ENCODE measurements around the gene TRAK2. TPM values are rescaled to one million over a fixed set of nuclear protein-coding genes. Genes with fewer than 3 reads are reported as not detected.
A peak's percentile ranks its signal among the peaks of the same experiment; 100 is the strongest.
"Not testable (repeated sequence)": the region's sequence is repeated elsewhere in the genome, so short reads cannot be mapped to it uniquely, and the experiment has no call there.

TRAK2 gene, protein sequence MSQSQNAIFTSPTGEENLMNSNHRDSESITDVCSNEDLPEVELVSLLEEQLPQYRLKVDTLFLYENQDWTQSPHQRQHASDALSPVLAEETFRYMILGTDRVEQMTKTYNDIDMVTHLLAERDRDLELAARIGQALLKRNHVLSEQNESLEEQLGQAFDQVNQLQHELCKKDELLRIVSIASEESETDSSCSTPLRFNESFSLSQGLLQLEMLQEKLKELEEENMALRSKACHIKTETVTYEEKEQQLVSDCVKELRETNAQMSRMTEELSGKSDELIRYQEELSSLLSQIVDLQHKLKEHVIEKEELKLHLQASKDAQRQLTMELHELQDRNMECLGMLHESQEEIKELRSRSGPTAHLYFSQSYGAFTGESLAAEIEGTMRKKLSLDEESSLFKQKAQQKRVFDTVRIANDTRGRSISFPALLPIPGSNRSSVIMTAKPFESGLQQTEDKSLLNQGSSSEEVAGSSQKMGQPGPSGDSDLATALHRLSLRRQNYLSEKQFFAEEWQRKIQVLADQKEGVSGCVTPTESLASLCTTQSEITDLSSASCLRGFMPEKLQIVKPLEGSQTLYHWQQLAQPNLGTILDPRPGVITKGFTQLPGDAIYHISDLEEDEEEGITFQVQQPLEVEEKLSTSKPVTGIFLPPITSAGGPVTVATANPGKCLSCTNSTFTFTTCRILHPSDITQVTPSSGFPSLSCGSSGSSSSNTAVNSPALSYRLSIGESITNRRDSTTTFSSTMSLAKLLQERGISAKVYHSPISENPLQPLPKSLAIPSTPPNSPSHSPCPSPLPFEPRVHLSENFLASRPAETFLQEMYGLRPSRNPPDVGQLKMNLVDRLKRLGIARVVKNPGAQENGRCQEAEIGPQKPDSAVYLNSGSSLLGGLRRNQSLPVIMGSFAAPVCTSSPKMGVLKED
- 53.8 TPM for total RNA-seq

DNA sequence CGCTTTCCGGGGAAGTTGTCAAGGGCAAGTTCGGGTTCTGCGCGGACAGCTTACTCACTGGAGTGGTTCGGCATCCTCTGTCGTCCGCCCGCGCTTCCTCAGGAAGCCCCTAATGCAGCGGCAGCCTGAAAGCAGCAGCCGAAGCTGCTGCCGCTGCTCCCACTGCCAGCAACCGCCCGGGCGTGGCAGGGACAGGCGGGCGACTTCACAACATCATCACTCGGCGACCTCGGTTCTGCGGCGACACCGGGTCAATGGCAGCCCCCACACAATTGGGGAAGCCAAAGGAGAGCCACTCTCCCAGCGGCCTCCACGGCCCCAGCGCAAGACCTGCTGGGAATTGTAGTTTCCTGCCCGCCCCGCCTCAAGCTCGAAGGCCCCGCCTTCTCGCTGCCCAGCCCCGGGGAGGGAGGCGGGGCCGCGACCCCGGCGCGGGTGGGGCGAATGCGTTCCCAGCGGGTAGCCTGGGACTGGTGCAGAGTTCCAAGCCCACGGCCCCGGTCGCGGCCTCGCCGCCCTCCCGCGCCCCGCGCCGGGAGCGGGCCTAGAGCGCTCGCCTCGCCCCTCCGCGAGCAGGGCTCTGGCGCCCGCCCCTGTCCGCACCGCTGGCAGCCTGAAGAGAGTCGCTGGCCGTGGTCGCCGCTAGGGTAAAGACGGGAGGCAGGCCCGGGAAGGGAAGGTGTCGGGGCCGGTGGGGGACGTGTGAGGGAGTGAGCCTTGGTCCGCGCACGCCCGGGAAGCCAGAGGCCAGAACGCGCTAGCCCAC lies at the start of gene TRAK2, which contains the start of gene STRADB:
TRAK2 (minus strand) TSS at position 167 of the 766 bp plus-strand sequence. CDS start 30,951 bp downstream, outside the sequence.
STRADB (plus strand) TSS at position 449 of the 766 bp plus-strand sequence. CDS start 3,101 bp downstream, outside the sequence.
- FAIRE-seq, result no peak
- peak; percentile 95 for DNase-seq (ENCODE audit: low spot score in 2 of 2)

DNA sequence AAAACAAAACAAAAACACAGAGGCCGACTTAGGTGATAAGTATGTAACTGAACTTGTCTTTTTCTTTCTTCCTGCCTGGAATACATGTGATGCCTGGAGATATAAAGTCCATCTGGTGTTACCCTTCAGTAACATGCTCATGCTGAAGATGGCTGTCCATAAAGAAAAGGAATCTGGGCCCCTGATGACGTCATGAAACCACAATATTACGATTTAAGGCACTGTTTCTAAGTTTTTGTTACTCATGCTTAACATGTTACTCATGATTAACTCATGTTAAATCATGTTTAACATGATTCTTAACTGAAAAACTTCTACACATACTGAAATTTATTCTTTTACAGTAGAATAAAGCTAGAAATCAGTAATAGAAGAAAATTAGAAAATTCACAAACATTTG lies 49.3 kb upstream of the TRAK2 start:
- DNase-seq (ENCODE audit: low spot score in 2 of 2), result no peak
- peak; percentile 42 for FAIRE-seq

DNA sequence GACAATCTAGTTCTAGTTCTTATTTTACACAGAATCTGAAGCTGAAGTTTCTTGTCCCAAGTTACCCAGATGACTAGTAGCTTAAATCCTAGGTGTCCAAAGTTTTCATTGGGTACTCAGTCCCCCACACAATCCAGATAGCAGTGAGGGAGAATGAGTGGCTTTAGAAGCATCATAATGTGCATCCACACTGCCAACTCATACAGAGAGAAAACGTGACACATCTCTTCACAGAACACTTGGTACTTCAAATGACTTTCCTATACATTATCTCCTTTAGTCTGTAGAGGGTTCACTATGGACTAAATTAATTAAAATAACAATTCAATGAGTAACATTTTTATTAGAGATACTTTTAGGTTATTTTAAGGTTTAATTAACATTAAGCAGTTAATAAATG lies 45.5 kb upstream of the TRAK2 start:
- DNase-seq (ENCODE audit: low spot score in 2 of 2) (no peak), FAIRE-seq (no peak)

DNA sequence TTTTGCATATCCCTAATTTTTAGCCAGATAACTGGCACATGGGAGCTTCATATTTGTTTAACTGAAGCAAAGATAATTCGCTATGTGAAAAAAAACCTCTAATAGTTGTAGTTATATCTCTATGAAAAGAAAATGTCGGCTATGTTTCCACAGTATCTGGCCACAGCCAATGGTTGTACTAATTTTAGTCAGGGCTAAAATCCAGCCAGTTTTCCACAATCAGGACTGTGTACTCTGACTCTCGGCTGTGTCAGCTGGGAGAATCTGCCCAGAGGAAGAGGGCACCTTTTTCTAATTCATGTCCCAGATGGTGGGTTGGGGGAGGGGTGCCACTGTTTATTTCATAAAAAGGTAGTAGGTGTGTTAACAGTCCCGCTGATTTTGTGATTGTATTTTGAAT lies 39.0 kb upstream of the TRAK2 start:
- DNase-seq (ENCODE audit: low spot score in 2 of 2) (no peak), FAIRE-seq (no peak)

DNA sequence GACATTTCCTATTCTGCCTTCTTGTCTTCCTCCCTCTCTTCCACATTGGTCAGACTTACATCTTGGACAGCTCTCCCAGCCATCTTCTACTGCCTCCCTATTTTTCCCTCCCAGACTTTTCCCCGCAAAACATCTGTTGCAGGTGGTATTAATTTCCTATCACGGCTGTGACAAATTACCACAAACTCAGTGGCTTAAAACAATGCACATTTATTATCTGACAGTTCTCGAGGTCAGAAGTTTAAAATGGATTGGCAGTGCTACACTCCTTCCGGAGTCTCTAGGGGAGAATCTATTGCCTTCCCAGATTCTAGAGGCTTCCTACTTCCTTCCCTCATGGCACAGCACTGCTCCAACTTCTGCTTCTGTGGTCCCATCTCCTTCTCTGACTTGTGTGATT lies 33.5 kb upstream of the TRAK2 start:
- DNase-seq (ENCODE audit: low spot score in 2 of 2), result no peak
- no peak for FAIRE-seq

DNA sequence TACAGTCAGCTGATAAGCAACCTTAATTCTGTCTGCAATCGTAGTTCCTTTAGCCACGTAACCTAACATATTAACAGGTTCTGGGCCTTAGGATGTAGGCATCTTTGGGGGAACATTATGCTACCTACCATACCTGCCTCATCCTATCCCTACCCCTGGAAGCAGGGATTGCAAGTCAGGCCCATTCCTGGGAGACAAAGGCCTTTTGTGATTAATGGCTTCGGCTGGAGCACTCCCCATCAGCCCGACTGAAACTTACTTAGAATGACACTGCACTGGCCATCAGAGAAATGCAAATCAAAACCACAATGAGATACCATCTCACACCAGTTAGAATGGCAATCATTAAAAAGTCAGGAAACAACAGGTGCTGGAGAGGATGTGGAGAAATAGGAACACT lies 32.5 kb upstream of the TRAK2 start:
- FAIRE-seq; DNase-seq (ENCODE audit: low spot score in 2 of 2): not testable (repeated sequence)

DNA sequence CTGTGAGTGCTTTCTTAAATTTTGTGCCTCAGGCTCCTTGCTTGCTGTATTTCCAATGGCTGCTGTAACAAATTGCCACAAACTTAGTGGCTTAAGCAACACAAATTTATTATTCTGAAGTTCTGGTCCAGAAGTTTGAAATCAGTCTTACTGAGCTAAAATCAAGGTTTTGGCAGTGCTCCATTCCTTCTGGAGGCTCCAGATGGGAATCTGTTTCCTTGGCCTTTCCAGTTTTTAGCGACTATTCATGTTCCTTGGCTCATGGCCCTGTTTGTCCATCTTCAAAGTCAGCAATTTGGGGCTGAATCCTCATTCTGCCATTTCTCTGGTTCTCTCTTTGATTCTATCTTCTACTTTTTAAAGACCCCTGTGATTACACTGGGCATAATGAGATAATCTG lies 32.1 kb upstream of the TRAK2 start:
- no peak for FAIRE-seq
- no peak for DNase-seq (ENCODE audit: low spot score in 2 of 2)

DNA sequence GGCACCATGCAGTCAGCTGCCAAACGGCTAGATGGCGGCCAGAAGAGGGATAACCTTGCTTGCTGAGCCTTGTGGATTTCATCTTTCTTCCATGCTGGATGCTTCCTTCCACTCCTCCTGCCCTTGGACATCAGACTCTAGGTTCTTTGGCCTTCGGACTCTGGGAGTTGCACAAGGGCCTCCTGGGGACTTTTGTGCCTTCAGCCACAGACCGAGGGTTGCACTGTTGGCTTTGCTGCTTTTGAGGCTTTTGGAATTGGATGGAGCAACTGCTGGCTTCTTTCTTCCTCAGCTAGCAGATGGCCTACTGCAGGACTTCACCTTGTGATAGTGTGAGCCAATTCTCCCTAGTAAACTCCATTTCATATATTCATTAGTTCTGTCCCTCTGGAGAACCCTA lies 31.3 kb upstream of the TRAK2 start:
- no peak for FAIRE-seq

DNA sequence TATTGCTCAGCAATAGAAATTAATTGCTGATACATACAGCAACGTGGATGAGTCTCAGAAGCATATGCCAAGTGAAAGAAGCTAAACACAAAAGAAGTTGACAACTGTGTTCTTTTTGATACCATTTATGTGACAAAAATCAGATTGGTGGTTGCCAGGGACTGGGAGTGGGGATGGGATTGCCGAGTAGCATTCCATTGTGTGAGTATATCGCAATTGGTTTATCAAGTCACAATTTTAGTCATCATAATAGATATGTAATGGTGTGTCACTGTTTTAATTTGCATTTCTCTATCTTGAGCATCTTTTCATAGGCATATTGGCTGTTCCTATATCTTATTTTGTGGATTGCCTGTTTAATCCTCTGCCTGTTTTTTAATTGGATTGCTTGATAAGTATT lies 21.2 kb upstream of the TRAK2 start:
- FAIRE-seq (no peak), DNase-seq (ENCODE audit: low spot score in 2 of 2) (no peak)

More for the DNA sequence above, 31.3 kb upstream of the TRAK2 start:
- no peak for DNase-seq (ENCODE audit: low spot score in 2 of 2)

DNA sequence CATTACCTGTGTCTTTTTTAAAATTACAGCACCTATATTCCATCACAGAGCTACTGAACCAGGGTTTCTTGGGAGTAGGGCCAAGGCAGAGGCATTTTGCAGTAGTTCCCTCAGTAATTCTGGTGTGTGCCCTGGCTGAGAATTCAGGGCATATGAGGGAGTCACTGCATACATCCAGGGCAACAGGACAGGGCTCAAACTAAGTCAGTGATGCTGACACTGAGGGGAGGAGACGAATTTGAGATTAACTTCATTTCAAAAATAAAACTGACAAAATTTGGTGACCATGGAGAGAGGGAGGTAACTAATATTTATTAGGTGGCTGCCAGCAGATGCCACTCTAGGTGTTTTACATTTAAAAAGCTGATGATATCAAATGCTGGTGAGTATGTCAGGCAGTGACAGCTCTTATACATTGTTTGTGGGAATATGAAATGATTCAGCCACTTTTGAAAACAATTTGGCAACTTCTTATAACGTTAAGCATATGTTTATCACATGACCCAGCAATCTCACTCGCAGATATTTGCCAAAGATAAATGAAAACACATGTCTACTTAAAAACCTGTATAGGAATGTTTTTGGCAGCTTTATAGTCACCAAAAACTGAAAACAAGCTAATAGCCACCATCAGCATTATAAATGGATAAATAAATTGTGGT lies 20.6 kb upstream of the TRAK2 start:
- DNase-seq (ENCODE audit: low spot score in 2 of 2) (no peak), FAIRE-seq (no peak)

DNA sequence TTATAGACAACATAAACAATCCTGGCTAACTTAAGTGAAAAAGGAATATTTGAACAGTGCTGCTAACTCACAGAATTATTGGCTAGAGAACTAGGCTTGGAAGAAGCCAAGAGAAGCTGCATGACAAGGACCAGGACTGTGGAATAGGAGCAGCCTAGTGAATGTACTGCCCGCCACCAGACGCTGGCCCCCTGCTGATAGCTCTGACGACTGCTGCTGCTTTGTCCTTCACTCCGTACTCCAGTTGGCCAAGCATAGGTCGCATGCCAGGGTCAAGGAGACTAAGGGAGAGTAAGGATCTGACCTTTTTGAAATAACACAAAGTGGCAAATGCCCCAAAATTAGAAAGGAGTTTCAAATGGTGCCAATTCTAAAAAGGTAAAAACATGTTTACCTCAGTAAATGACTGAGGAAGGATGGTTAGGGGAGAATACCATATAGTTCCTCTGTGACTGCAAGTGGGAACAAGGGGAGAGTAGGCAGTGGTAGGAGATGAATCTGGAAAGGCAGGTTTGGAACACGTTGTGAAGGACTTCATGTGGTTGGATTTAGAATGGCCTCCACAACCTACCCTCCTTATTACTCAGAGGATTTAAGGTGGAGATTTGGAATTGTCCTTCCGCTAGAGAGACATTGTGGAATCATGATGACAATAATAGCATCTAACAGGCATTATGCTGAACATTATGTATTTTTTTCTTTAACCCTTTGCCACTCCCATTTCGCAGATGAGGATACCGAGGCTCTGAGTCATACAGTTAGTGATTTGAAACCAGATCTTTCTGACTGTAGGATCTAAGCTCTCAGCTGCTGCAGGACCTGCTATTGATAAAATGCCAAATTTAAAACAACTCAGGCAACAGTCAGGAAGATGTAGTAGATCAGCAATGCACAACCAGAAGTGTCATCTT lies 19.8 kb upstream of the TRAK2 start:
- FAIRE-seq, result no peak
- no peak for DNase-seq (ENCODE audit: low spot score in 2 of 2)

DNA sequence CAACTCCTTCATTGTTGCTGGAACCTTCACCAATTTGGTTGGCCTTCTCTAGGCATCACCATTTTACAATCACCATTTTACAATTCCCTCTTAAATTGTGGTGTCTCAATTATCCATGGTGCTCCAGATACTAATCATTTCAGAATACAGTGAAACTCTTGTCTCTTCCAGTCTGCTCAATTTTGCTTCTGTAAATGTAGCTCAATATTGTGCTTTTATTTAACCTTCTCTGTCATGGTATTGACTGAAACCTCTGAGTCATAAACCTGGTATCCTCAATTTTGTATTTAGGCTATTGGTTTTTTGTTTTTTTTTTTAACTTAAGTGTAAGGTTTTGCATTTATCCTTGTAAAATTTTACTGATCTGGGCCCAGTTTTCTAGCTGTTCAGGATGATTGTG lies 16.4 kb upstream of the TRAK2 start:
- no peak for DNase-seq (ENCODE audit: low spot score in 2 of 2)
- FAIRE-seq, result no peak

DNA sequence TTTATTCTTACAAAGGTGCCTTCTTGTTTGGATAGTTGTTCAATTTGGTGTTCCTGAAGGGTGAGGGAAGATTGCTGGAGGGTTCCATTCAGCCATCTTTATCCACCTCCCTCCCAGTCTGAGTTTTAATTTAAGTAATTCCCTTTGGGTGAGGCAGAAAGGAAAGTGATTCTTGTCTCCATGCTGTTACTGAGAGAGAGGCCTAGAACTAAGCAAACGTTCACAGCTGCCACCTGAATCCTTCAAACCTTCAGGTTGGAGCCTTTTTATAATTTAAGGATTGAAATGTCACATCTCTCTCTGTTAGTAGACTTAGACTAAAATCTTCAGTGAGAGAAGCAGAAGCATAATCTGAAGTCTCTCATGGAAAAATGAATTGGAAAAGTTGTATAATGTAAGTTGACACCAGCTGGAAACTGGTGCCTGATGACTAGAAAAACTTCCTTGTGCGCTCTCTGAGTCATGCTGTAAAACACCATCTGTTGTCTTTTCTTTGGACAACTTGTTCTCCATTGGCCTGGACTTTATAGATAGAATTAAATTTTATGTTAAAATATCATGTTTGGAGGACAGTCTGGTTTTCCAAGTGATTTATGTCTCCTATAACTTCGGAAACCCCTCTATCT lies 14.9 kb upstream of the TRAK2 start:
- DNase-seq (ENCODE audit: low spot score in 2 of 2), result peak in 1 of 2 donors; percentile 30
- FAIRE-seq, result no peak

DNA sequence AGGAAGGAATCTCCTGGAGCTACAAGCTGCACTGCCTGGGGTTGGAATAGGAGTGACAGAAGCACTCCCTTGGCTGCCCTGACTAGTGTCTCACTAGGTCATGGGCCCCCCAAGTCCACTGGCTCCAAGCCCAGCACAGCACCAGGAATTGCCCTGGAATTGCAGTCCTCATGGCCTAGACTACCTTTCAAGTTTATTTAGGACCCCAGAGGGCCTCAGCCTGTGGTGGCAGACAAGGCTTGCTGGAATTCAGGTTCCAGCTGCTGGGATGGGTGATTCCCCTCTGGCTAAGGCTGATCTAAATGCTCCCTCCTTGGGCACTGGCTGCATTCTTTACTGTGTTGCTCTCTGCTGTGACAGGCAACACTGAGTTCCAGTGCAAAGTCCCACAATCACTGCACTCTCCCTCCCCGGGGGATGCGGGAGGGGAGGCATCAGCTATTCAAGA lies 14.3 kb upstream of the TRAK2 start:
- FAIRE-seq (no peak), DNase-seq (ENCODE audit: low spot score in 2 of 2) (no peak)

DNA sequence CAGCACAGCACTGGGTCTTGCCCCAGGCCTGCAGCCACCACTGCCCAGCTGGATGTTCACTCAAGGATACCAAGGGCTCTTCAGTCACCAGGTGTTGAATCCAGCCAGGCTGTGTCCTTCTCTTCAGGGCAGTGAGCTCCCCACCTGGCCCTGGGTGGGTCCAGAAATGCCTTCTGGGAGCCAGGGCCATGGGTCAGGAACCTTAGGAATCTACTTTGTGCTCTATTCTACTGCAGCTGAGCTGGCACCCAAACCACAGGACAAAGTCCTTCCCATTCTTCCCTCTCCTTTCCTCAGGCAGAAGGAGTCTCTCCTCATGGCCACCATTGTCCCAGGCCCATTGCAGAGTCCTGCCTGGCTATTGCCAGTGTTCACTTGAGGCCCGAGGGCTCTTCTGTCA lies 13.3 kb upstream of the TRAK2 start:
- no peak for DNase-seq (ENCODE audit: low spot score in 2 of 2)
- FAIRE-seq, result no peak

DNA sequence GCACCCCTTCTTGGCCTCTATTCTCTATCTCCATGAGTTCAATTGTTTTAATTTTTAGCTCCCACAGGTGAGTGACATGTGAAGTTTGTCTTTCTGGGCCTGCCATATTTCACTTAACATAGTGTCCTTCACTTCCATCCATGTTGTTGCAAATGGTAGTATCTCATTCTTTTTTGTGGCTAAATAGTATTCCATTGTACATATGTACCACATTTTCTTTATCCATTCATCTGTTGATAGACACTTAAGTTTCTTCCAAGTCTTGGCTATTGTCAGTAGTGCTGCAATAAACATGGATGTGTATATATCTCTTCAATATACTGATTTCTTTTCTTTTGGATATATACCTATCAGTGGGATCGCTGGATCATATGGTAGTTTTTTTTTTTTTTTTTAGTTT lies 9.3 kb upstream of the TRAK2 start:
- no peak for DNase-seq (ENCODE audit: low spot score in 2 of 2)
- peak; percentile 51 for FAIRE-seq

DNA sequence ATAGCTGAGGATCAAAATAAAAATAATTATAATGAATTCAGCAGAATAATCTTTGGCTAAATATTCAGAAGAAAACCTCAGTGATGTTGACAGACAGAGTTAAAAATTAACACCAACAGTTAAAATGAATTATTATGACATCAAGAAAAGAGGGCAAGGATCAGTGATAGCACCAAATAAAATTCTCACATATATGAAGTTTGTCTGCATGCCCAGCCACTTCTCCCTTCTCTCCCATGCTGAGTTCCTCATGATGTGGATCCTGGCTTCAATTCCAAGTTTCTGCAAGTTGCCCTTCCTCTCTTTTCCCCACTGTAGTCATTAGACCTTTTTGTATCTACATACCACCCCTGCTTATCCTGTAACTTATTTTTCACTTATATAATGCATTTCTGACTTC lies 7.1 kb upstream of the TRAK2 start:
- FAIRE-seq (no peak), DNase-seq (ENCODE audit: low spot score in 2 of 2) (no peak)

DNA sequence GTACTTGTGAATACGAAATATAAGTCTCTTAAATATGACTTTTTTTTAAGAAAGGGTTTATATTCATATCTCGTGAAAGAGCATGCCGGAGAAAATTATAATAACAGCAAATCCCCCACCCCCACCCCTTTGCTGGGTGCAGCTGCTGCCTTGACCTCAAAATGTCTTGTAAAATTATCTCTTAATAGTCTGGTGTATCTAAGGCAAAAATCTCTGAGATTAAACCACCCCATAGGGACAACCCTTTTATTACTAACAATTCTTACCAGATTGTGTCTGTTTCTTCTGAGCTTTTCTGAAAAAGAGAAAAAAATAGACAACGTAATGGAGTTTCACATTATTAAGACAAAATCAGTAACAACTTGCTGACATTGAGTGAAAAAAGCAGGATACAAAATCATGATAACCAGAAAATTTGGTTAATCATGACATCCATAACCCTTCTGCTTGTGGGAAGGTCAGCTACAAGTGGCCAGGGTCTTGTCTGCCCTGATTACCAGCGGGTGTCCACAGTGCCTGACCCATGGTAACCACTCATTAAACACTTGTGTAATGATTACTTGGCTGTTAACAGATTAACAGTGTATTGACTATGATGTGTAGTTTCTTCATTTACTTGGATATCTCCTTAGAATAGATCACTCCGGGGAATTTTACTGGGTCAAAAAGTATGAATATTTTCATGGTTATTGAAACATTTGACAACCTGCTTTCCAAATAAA lies 1.8 kb upstream of the TRAK2 start:
- FAIRE-seq (no peak), DNase-seq (ENCODE audit: low spot score in 2 of 2) (no peak)

Measured in frontal cortex (tissue), 4 donors.